Skeletal muscle satellite cell (primary cell): Measurements from ENCODE around the gene PTH.

Experiments
- H3K27me3 ChIP-seq: 2 replicates; pipeline ENCODE4 v1.7.0; 2013; ENCODE audit warnings: low read length; ENCODE audit not compliant: control insufficient read depth, insufficient read depth
- H3K36me3 ChIP-seq: 2 replicates; pipeline ENCODE4 v1.7.0; 2013; ENCODE audit warnings: mild to moderate bottlenecking, control low read depth, low read length; ENCODE audit not compliant: insufficient read depth
- H3K4me1 ChIP-seq: 2 replicates; pipeline ENCODE4 v1.7.0; 2013; ENCODE audit warnings: low read length; ENCODE audit not compliant: control insufficient read depth, insufficient read depth
- H3K4me2 ChIP-seq: 2 replicates; pipeline ENCODE4 v1.7.0; 2013; ENCODE audit warnings: mild to moderate bottlenecking, low read length
- H3K4me3 ChIP-seq: 2 replicates; pipeline ENCODE4 v1.7.0; 2013; ENCODE audit warnings: low read length
- H3K9ac ChIP-seq: 2 replicates; pipeline ENCODE4 v1.7.0; 2013; ENCODE audit warnings: mild to moderate bottlenecking, low read depth, low read length, moderate library complexity
- H3K9me3 ChIP-seq: replicated peaks from 2 replicates; pipeline ENCODE4 v1.7.0; 2013; ENCODE audit warnings: mild to moderate bottlenecking, control low read depth, low read length

Gene PTH

DNA sequence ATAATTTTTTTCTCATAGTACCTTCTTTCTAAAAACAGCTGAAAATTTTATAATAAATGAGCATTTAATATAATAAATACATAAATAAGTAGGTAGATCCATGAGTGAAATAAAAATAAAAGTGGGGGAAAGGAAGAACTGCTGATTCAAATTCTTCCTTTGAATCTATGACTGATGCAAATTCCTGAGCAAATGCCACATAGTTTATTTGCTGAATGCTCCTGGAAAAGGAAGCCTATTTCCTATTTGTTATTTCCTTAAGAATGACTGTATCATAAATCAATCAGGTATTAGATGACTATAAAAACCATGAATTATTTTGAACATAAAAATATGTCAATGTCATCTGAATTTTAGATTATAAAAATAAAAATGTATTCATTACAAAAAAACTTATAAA is 49.4 kb downstream of the PTH start:
- no peak overlapping the region for H3K4me3 ChIP-seq
- no peaks in the 10 kb centered on the region for H3K9me3 ChIP-seq
- H3K27me3 ChIP-seq = no peaks in the 10 kb centered on the region
- peak overlapping the region; percentile 18 for H3K4me2 ChIP-seq
- H3K36me3 ChIP-seq = no peaks in the 10 kb centered on the region
- H3K9ac ChIP-seq = no peak overlapping the region
- H3K4me1 ChIP-seq = peaks cover 21% of the 10 kb centered on the region

DNA sequence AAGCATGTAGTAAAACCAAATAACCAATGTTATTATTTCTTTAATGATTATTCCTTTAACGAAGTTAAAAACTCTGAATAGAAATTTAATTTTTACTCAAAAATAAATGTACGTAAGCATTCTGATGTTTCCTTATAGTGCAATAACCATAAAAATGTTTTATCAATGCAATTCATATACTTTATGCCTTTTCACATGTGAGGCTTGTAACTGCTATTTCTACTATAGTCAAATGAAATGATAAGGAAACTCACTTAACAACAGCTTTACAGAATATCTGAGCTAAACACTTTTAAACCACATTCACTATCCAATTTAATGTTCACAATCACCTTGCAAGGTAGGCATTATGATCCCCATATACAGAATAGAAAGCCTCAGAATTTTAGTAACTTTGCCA is 50.2 kb downstream of the PTH start:
- H3K36me3 ChIP-seq = no peaks in the 10 kb centered on the region
- H3K9ac ChIP-seq = no peak overlapping the region
- no peaks in the 10 kb centered on the region for H3K9me3 ChIP-seq
- H3K4me1 ChIP-seq = peaks cover 26% of the 10 kb centered on the region
- H3K4me3 ChIP-seq = no peak overlapping the region
- H3K4me2 ChIP-seq = no peak overlapping the region
- H3K27me3 ChIP-seq = no peaks in the 10 kb centered on the region
